ENCODE results near the gene ZNF235.
A peak's percentile ranks its signal among the peaks of the same experiment; 100 is the strongest.
"Not testable (repeated sequence)": the region's sequence is repeated elsewhere in the genome, so short reads cannot be mapped to it uniquely, and the experiment has no call there.

Gene ZNF235

GRCh38 chr19:44304659-44305193 lies at the start of gene ZNF235:
Gene ZNF235, minus strand, starts transcription at chr19:44305025. Its CDS starts 1,621 bp downstream, at chr19:44303404.
- DNase-seq: peak; percentile 85

GRCh38 chr19:44346556-44346955 lies 41.7 kb upstream of the ZNF235 start:
- no peak for DNase-seq

GRCh38 chr19:44345959-44346358 lies 41.1 kb upstream of the ZNF235 start:
- no peak for DNase-seq

GRCh38 chr19:44344255-44344654 lies 39.4 kb upstream of the ZNF235 start:
- no peak for DNase-seq

GRCh38 chr19:44341794-44342193 lies 37.0 kb upstream of the ZNF235 start:
- DNase-seq: no peak

GRCh38 chr19:44334639-44335038 lies 29.8 kb upstream of the ZNF235 start:
- not testable (repeated sequence) for DNase-seq

- no peak for DNase-seq
Measured at GRCh38 chr19:44332145-44332544, 27.3 kb upstream of the ZNF235 start.

GRCh38 chr19:44315883-44316282 lies 11.1 kb upstream of the ZNF235 start:
- no peak for DNase-seq

- no peak for DNase-seq
Measured at GRCh38 chr19:44313231-44313630, 8.4 kb upstream of the ZNF235 start.

- DNase-seq: no peak
Measured at GRCh38 chr19:44308011-44308410, 3.2 kb upstream of the ZNF235 start.

GRCh38 chr19:44306283-44306682 lies 1.5 kb upstream of the ZNF235 start:
- DNase-seq: no peak

- DNase-seq: no peak
Measured at GRCh38 chr19:44305457-44305856, 632 bp upstream of the ZNF235 start.

GRCh38 chr19:44303976-44304568 lies 753 bp downstream of the ZNF235 start:
- DNase-seq: no peak

GRCh38 chr19:44303320-44303719 lies 1.5 kb downstream of the ZNF235 start:
- DNase-seq: no peak

GRCh38 chr19:44284968-44285367 lies 19.9 kb downstream of the ZNF235 start:
- no peak for DNase-seq

GRCh38 chr19:44282846-44283245 lies 22.0 kb downstream of the ZNF235 start:
- no peak for DNase-seq

GRCh38 chr19:44280916-44281315 lies 23.9 kb downstream of the ZNF235 start:
- no peak for DNase-seq

- no peak for DNase-seq
Measured at GRCh38 chr19:44278181-44278690, 26.6 kb downstream of the ZNF235 start.

- DNase-seq: no peak
Measured at GRCh38 chr19:44277331-44277730, 27.5 kb downstream of the ZNF235 start.

GRCh38 chr19:44260695-44261446 lies 44.0 kb downstream of the ZNF235 start:
- no peak for DNase-seq

GRCh38 chr19:44260343-44260681 lies 44.5 kb downstream of the ZNF235 start:
- DNase-seq: no peak

GRCh38 chr19:44258835-44259413 lies 45.9 kb downstream of the ZNF235 start:
- no peak for DNase-seq

GRCh38 chr19:44258136-44258535 lies 46.7 kb downstream of the ZNF235 start:
- DNase-seq: no peak
